ENCODE data around the gene FBXW8. TPM values are rescaled to one million over a fixed set of nuclear protein-coding genes. Genes with fewer than 3 reads are reported as not detected.

The FBXW8 gene
- total RNA-seq, 5 donors from 2014 or later (not counting 1 experiment from before 2014, with no cell fraction given), result 10.7 to 17.9 (median 13.0) TPM

DNA sequence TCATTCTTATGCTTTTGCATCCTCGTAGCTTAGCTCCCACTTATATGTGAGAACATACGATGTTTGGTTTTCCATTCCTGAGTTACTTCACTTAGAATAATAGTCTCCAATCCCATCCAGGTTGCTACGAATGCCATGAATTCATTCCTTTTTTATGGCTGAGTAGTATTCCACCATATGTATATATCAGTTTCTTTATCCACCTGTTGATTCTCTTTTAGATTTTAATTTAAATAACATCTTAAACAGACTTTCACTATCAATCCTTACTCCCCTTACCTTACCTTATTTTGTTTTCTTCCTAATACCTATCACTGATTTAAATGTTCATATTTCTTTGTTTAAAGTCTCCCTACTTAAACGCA lies 488 bp upstream of the FBXW8 start:
- POLR2A ChIA-PET, result no interaction called here
- 94% methylated on average over 2 of the region's 4 CpGs for WGBS (ENCODE audit: insufficient coverage)
- Mint-ChIP-seq H3K27me3 (no peaks in the 10 kb centered on the region), H3K36me3 (peaks cover 4% of the 10 kb centered on the region), H3K9me3 (no peaks in the 10 kb centered on the region), H3K4me1 (peaks cover 31 to 36% (median 34%) of the 10 kb centered on the region in 3 donors), H3K27ac (peak overlapping the region; percentile 67 to 88), H3K4me3 (peak overlapping the region; percentile 93 to 96 (median 94))
- Histone ChIP-seq H3K36me3 (ENCODE audit: control insufficient read depth in 2 of 2, extremely low read depth in 1 of 2, insufficient read depth in 1 of 2, low read length in 1 of 2) (peaks cover 0 to 3% of the 10 kb centered on the region in 2 donors), H3K27me3 (replicated peaks in 1 of 2; ENCODE audit: control insufficient read depth in 2 of 2, extremely low read depth in 1 of 2, insufficient read depth in 2 of 2, low read length in 1 of 2) (peaks cover 0 to 4% of the 10 kb centered on the region in 2 experiments), H3K9me3 (no peaks in the 10 kb centered on the region), H3K4me3 (ENCODE audit: control insufficient read depth in 1 of 2, extremely low read depth in 1 of 2, low read length in 1 of 2) (peak overlapping the region; percentile 57 to 78), H3K27ac (ENCODE audit: low read length) (no peak overlapping the region), H3K4me1 (ENCODE audit: control insufficient read depth in 1 of 2, extremely low read depth in 1 of 2, insufficient read depth in 2 of 2, low read length in 2 of 2) (peaks cover 3 to 18% of the 10 kb centered on the region in 2 experiments)
- CTCF ChIA-PET, result no interaction called here
- DNase-seq, result no peak
- ATAC-seq (replicated peaks in 1 of 4), result no peak

DNA sequence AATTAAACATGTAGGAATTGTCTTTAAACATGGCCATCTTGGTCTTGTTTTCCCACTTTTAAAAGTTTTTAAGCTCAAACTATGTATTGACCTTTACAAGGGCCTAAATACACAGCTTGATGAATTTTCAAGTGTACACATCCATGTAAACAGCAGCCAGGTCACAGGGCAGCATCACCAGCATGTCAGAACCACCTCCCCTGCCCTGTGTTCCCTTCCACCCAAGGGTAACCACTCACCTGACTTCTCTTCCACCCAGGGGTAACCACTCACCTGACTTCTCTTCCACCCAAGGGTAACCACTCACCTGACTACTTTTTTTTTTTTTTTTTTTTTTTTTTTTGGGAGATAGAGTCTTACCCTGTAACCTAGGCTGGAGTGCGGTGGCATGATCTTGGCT lies 4.6 kb downstream of the FBXW8 start:
- H3K27ac Mint-ChIP-seq, result no peak overlapping the region
- 100% methylated on average over 1 of the region's 1 CpG for WGBS (ENCODE audit: insufficient coverage)
- H3K4me3 Mint-ChIP-seq, result no peak overlapping the region
- peaks cover 73 to 78% (median 75%) of the 10 kb centered on the region in 3 donors for H3K4me1 Mint-ChIP-seq
- Histone ChIP-seq H3K36me3 (ENCODE audit: control insufficient read depth in 2 of 2, extremely low read depth in 1 of 2, insufficient read depth in 1 of 2, low read length in 1 of 2) (peaks cover 0 to 3% of the 10 kb centered on the region in 2 donors), H3K4me1 (ENCODE audit: control insufficient read depth in 1 of 2, extremely low read depth in 1 of 2, insufficient read depth in 2 of 2, low read length in 2 of 2) (peaks cover 10 to 26% of the 10 kb centered on the region in 2 experiments), H3K4me3 (ENCODE audit: control insufficient read depth in 1 of 2, extremely low read depth in 1 of 2, low read length in 1 of 2) (no peak overlapping the region), H3K27ac (ENCODE audit: low read length) (no peak overlapping the region), H3K27me3 (replicated peaks in 1 of 2; ENCODE audit: control insufficient read depth in 2 of 2, extremely low read depth in 1 of 2, insufficient read depth in 2 of 2, low read length in 1 of 2) (no peaks in the 10 kb centered on the region), H3K9me3 (no peaks in the 10 kb centered on the region)
- ChIA-PET POLR2A (no interaction called here), CTCF (no interaction called here)
- H3K27me3 Mint-ChIP-seq, result no peaks in the 10 kb centered on the region
- H3K9me3 Mint-ChIP-seq, result no peaks in the 10 kb centered on the region
- DNase-seq, result no peak
- H3K36me3 Mint-ChIP-seq, result peaks cover 14% of the 10 kb centered on the region
- no peak for ATAC-seq (replicated peaks in 1 of 4)

DNA sequence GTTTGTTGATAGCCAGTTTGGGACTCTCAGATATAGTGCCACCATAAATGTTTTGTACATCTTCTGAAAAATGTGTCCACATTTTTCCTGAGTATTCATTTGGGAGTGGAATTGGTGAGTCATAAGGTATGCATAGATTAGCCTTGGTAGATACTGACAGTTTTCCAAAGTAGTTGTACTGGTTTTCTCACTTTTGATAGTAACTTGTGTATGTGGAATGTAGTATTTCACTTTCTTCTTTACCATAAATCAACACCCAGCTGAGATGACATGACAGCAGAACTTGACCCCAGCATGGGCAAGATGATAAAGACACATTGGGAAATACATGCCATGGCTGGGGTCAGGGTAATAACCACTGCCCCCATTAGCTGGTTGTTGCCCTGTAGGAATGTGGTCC lies 5.4 kb downstream of the FBXW8 start:
- Mint-ChIP-seq H3K27me3 (no peaks in the 10 kb centered on the region), H3K9me3 (no peaks in the 10 kb centered on the region), H3K27ac (peak overlapping the region in 1 of 2 donors; percentile 28), H3K4me1 (peaks cover 77 to 80% (median 79%) of the 10 kb centered on the region in 3 donors), H3K36me3 (peaks cover 14% of the 10 kb centered on the region), H3K4me3 (no peak overlapping the region)
- DNase-seq (no peak), ATAC-seq (replicated peaks in 1 of 4) (no peak)
- Histone ChIP-seq H3K27me3 (replicated peaks in 1 of 2; ENCODE audit: control insufficient read depth in 2 of 2, extremely low read depth in 1 of 2, insufficient read depth in 2 of 2, low read length in 1 of 2) (no peaks in the 10 kb centered on the region), H3K27ac (ENCODE audit: low read length) (no peak overlapping the region), H3K9me3 (no peaks in the 10 kb centered on the region), H3K4me1 (ENCODE audit: control insufficient read depth in 1 of 2, extremely low read depth in 1 of 2, insufficient read depth in 2 of 2, low read length in 2 of 2) (peaks cover 12 to 33% of the 10 kb centered on the region in 2 experiments), H3K36me3 (ENCODE audit: control insufficient read depth in 2 of 2, extremely low read depth in 1 of 2, insufficient read depth in 1 of 2, low read length in 1 of 2) (peaks cover 0 to 3% of the 10 kb centered on the region in 2 donors), H3K4me3 (ENCODE audit: control insufficient read depth in 1 of 2, extremely low read depth in 1 of 2, low read length in 1 of 2) (no peak overlapping the region)
- POLR2A ChIA-PET, result no interaction called here
- CTCF ChIA-PET, result no interaction called here

DNA sequence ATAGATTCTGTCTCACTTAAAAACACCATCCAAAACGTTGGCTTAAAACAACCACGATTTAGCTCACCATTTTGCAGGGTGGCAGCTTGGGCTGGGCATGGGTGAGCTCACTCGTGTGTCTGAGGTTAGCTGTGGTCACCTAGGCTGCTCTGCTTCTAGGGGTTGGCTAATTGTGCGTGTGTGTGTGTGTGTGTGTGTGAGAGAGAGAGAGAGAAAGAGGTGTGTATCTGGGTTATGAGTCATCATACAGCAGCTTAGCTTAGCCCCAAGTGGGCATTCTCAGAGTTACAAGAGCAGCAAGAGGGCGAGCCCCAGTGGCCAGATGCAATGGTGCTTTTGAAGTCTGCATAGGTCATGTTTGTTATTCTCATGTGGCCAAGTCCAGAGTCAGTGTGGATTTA lies 6.0 kb downstream of the FBXW8 start:
- POLR2A ChIA-PET, result no interaction called here
- Mint-ChIP-seq H3K9me3 (no peaks in the 10 kb centered on the region), H3K36me3 (peaks cover 14% of the 10 kb centered on the region), H3K27me3 (no peaks in the 10 kb centered on the region), H3K4me1 (peaks cover 77 to 82% (median 80%) of the 10 kb centered on the region in 3 donors), H3K4me3 (no peak overlapping the region), H3K27ac (peak overlapping the region in 1 of 2 donors; percentile 10)
- no peaks in the 10 kb centered on the region for H3K9me3 ChIP-seq
- peaks cover 17 to 28% of the 10 kb centered on the region in 2 experiments for H3K4me1 ChIP-seq (ENCODE audit: control insufficient read depth in 1 of 2, extremely low read depth in 1 of 2, insufficient read depth in 2 of 2, low read length in 2 of 2)
- WGBS (ENCODE audit: insufficient coverage), result 41% methylated on average over 2 of the region's 5 CpGs
- CTCF ChIA-PET, result no interaction called here
- H3K27me3 ChIP-seq (replicated peaks in 1 of 2; ENCODE audit: control insufficient read depth in 2 of 2, extremely low read depth in 1 of 2, insufficient read depth in 2 of 2, low read length in 1 of 2), result no peaks in the 10 kb centered on the region
- H3K36me3 ChIP-seq (ENCODE audit: control insufficient read depth in 2 of 2, extremely low read depth in 1 of 2, insufficient read depth in 1 of 2, low read length in 1 of 2), result peaks cover 0 to 3% of the 10 kb centered on the region in 2 donors
- H3K4me3 ChIP-seq (ENCODE audit: control insufficient read depth in 1 of 2, extremely low read depth in 1 of 2, low read length in 1 of 2), result no peak overlapping the region
- no peak overlapping the region for H3K27ac ChIP-seq (ENCODE audit: low read length)
- DNase-seq (peak in 31 of 35 experiments; percentile 11 to 67 (median 42)), ATAC-seq (replicated peaks in 1 of 4) (peak; percentile 54 to 89 (median 64))

DNA sequence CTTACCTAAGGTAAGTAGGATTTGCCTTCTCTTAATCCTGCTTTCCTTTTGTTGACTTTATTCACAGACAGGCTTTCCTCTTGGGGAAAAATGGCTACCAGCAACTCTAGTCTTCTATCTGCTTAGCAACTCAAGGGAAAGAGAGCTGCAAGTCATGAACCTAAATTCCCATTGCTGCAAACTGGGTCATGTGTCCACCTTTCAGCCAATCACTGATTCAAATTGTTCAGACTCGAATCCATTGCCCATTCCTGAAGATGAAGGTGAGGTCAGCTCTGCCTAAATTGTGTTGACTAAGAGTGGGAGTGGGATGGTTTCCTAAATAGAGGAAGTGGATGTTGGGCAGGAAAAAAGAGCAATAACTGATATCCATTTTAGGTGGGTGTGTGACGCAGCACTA lies 7.7 kb downstream of the FBXW8 start:
- Mint-ChIP-seq H3K27ac (peak overlapping the region in 1 of 2 donors; percentile 52), H3K4me1 (peaks cover 79 to 82% (median 80%) of the 10 kb centered on the region in 3 donors), H3K9me3 (no peaks in the 10 kb centered on the region), H3K4me3 (no peak overlapping the region), H3K27me3 (no peaks in the 10 kb centered on the region), H3K36me3 (peaks cover 14% of the 10 kb centered on the region)
- ChIA-PET CTCF (no interaction called here), POLR2A (interaction anchor here in 1 of 2 donors (0.6 kb wide), 1 partner anchor 15 kb away, joined by 6 read pairs; no protein-coding TSS in a partner anchor)
- Histone ChIP-seq H3K27ac (ENCODE audit: low read length) (no peak overlapping the region), H3K4me3 (ENCODE audit: control insufficient read depth in 1 of 2, extremely low read depth in 1 of 2, low read length in 1 of 2) (no peak overlapping the region), H3K27me3 (replicated peaks in 1 of 2; ENCODE audit: control insufficient read depth in 2 of 2, extremely low read depth in 1 of 2, insufficient read depth in 2 of 2, low read length in 1 of 2) (no peaks in the 10 kb centered on the region), H3K36me3 (ENCODE audit: control insufficient read depth in 2 of 2, extremely low read depth in 1 of 2, insufficient read depth in 1 of 2, low read length in 1 of 2) (peaks cover 0 to 3% of the 10 kb centered on the region in 2 donors), H3K9me3 (no peaks in the 10 kb centered on the region), H3K4me1 (ENCODE audit: control insufficient read depth in 1 of 2, extremely low read depth in 1 of 2, insufficient read depth in 2 of 2, low read length in 2 of 2) (peaks cover 26 to 27% of the 10 kb centered on the region in 2 experiments)
- ATAC-seq (replicated peaks in 1 of 4), result no peak
- DNase-seq, result no peak
- WGBS (ENCODE audit: insufficient coverage), result no CpG with 5 or more reads among the region's 2 CpGs

DNA sequence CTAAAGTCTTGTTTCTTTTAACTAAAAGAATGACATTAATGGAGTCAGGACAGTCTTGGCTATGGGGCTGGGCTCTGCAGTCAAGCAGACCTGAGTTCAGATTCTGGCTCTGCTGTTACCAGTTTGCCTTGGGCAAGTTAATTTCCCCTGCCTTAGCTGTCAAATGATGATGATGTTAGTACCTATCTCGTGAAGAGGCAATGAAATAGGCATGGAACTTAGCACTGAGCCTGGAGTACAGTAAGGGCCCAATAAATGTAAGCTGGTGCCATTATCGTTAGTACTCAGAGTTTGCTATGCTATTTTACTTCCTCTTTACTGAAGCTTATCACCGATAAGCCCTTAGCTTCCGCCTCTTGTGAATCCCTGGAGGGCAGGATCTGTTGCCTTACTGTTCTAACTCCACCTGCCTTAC lies 8.5 kb downstream of the FBXW8 start:
- ATAC-seq (replicated peaks in 1 of 4) (no peak), DNase-seq (no peak)
- peaks cover 14% of the 10 kb centered on the region for H3K36me3 Mint-ChIP-seq
- no CpG with 5 or more reads among the region's 4 CpGs for WGBS (ENCODE audit: insufficient coverage)
- Histone ChIP-seq H3K27me3 (replicated peaks in 1 of 2; ENCODE audit: control insufficient read depth in 2 of 2, extremely low read depth in 1 of 2, insufficient read depth in 2 of 2, low read length in 1 of 2) (no peaks in the 10 kb centered on the region), H3K9me3 (no peaks in the 10 kb centered on the region), H3K4me1 (ENCODE audit: control insufficient read depth in 1 of 2, extremely low read depth in 1 of 2, insufficient read depth in 2 of 2, low read length in 2 of 2) (peaks cover 30 to 33% of the 10 kb centered on the region in 2 experiments), H3K36me3 (ENCODE audit: control insufficient read depth in 2 of 2, extremely low read depth in 1 of 2, insufficient read depth in 1 of 2, low read length in 1 of 2) (peaks cover 0 to 3% of the 10 kb centered on the region in 2 donors), H3K4me3 (ENCODE audit: control insufficient read depth in 1 of 2, extremely low read depth in 1 of 2, low read length in 1 of 2) (no peak overlapping the region), H3K27ac (ENCODE audit: low read length) (no peak overlapping the region)
- H3K27me3 Mint-ChIP-seq, result no peaks in the 10 kb centered on the region
- ChIA-PET POLR2A (no interaction called here), CTCF (no interaction called here)
- no peaks in the 10 kb centered on the region for H3K9me3 Mint-ChIP-seq
- H3K27ac Mint-ChIP-seq, result peak overlapping the region in 1 of 2 donors; percentile 19
- H3K4me3 Mint-ChIP-seq, result no peak overlapping the region
- H3K4me1 Mint-ChIP-seq, result peaks cover 80 to 85% (median 82%) of the 10 kb centered on the region in 3 donors

Measured in T-cell (primary cell).